ENCODE measurements around the gene SAMM50.

Gene SAMM50

DNA sequence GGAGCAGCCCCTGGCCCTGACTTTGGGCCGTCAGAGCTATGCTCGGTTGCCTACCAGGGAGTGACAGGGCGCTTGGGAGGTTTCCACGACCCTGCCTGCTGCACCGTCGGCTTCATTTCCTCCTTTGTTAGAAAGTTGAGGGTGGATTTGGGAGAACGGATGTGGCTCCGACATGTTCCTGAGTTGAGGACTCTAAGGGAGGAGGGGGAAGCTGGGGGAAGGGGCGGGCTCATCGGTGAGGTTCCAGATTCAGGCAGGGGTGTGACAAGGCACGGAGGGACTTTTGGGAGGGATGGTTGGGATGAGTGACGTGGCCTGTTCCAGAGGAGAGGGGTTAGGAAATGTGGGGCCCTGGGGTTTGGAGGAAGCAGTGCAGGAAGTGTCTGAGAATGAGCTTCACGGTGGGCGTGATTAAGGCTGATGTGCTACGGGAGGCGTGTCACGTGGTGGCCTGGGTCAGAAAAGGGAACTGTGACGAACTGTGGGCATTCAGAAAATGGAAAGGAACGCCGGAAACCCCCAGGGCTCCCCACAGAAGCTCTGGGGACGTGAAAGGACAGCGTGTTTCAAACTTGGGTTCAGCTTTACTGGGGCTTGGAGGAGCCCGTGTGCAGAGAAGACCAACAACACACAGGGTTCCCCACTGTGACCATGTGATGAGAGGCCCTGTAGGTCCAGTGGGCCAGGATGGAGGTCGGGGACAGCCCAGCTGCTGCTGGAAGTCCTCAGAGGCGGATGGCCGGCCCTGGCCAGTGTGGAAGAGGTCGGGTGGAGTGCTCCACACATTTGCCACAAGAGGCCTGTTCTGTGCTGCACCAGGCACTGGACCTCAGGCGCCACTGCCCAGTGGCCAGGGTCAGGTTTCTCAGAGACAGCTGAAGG, 71.6 kb downstream of the SAMM50 start:
- peak; percentile 42 to 70 for DNase-seq (ENCODE audit: low read depth in 2 of 2, low spot score in 1 of 2)

DNA sequence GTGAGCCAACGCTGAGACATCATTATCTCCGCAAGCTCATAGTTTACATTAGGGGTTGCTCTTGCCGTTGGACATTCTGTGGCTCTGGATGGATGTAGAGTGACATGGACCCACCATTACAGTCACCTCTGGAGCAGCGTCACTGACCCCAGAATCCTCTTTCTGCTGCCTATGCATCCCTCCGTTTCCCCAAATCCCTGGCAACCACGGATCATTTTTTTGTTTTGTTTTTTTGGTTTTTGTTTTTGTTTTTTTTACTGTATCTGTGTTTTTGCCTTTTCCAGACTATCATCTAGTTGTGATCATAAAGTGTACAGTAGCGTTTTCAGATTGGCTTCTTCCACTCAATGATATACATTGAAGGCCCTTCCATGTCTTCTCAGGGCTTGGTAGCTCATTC, 72.8 kb downstream of the SAMM50 start:
- no peak for DNase-seq (ENCODE audit: low read depth in 2 of 2, low spot score in 1 of 2)

DNA sequence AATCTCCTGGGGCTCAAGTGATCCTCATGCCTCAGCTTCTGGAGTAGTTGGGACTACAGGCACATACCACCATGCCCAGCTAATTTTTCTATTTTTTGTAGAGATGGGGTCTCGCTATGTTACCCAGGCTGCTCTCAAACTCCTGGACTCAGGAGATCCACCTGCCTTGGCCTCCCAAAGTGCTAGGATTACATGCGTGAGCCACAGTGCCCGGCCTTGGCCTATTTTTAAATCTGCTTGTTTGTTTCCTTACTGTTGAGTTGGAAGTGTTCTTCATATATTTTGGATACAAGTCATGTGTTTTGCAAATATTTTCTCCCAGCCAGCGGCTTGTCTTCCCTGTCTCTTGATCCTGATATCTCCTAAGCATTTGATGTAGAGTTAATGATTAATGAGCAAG, 73.8 kb downstream of the SAMM50 start:
- DNase-seq (ENCODE audit: low read depth in 2 of 2, low spot score in 1 of 2): no peak

- no peak for DNase-seq (ENCODE audit: low read depth in 2 of 2, low spot score in 1 of 2)
Measured at GRCh38 chr22:44030051-44030701, 74.9 kb downstream of the SAMM50 start.

- no peak for DNase-seq (ENCODE audit: low read depth in 2 of 2, low spot score in 1 of 2)
Measured at GRCh38 chr22:44030702-44031082, 75.5 kb downstream of the SAMM50 start.

GRCh38 chr22:44031158-44031952, 76.1 kb downstream of the SAMM50 start:
- no peak for DNase-seq (ENCODE audit: low read depth in 2 of 2, low spot score in 1 of 2)

DNA sequence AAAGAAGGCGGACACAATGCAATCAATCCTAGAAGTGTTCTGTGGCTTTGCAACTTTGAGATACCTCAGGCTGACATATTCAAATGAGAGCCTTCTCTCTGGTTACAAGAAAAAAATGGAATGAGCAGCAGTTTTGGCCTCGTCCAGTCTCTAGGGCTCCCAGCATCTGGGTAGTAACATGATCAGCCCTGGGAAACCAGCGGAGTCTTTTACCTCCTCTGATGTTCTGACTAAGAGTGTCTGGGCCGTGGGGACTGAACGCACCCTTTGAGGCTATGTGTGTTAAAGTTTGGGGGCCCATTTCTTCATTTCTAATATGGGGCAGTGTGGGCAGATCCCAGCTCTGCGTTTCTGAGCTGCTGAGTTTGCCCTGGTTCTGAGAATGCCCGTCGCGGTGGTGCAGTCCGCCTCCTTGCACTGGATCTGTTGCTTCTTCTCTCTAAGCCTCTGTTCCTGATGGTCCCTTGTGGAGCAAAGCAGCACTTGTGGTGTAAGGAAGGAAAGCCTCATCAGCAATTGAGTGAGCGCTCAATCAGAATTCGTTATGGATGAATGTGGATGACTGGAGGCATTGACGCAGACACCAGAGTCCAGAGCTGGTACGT, 77.0 kb downstream of the SAMM50 start:
- DNase-seq (ENCODE audit: low read depth in 2 of 2, low spot score in 1 of 2): no peak

GRCh38 chr22:44033287-44033686, 78.0 kb downstream of the SAMM50 start:
- no peak for DNase-seq (ENCODE audit: low read depth in 2 of 2, low spot score in 1 of 2)

DNA sequence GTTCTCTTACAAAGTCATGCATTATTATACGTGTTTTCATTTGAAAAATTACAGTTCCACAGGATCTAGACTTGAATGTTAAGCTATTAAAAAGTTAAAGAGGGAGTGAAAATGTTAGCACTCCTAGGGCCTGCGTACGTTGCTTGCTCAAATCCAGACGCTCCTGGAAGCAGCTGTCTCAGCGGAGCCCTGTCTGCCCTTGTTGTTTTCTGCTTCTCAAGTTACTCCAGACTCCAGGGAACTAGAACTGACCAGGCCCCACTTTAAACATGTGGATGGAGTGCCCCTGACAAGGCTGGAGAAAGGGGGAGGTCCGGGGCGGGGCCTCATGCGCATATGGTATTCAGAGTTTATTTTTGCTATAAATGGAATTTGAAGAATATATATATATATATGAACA, 78.5 kb downstream of the SAMM50 start:
- no peak for DNase-seq (ENCODE audit: low read depth in 2 of 2, low spot score in 1 of 2)

GRCh38 chr22:44037519-44038375, 82.5 kb downstream of the SAMM50 start:
- no peak for DNase-seq (ENCODE audit: low read depth in 2 of 2, low spot score in 1 of 2)

DNA sequence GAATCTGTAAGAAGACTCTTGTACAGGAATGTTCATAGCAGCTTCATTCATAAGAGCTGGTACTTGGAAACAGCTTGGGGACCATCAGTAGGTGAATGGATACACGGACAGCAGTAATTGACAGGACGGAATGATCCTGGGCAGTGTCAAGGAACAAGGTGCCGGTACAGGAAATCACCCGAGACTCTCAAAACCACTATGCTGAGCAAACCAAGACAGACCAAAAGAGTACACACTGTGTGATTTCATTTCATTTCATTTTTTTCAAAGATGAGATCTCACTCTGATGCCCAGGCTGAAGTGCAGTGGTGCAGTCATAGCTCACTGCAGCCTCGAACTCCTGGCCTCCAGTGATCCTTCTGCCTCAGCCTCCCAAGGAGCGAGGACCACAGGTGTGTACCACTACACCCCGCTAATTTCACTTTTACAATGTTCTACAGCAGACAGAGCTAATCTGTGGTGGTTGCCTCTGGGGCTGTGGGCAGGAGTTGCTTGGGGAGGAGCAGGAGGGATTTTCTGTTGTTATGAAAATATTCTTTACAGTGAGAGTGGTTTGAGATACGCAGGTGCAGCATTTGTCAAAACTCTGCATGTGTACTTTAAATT, 84.4 kb downstream of the SAMM50 start:
- DNase-seq (ENCODE audit: low read depth in 2 of 2, low spot score in 1 of 2): no peak

DNA sequence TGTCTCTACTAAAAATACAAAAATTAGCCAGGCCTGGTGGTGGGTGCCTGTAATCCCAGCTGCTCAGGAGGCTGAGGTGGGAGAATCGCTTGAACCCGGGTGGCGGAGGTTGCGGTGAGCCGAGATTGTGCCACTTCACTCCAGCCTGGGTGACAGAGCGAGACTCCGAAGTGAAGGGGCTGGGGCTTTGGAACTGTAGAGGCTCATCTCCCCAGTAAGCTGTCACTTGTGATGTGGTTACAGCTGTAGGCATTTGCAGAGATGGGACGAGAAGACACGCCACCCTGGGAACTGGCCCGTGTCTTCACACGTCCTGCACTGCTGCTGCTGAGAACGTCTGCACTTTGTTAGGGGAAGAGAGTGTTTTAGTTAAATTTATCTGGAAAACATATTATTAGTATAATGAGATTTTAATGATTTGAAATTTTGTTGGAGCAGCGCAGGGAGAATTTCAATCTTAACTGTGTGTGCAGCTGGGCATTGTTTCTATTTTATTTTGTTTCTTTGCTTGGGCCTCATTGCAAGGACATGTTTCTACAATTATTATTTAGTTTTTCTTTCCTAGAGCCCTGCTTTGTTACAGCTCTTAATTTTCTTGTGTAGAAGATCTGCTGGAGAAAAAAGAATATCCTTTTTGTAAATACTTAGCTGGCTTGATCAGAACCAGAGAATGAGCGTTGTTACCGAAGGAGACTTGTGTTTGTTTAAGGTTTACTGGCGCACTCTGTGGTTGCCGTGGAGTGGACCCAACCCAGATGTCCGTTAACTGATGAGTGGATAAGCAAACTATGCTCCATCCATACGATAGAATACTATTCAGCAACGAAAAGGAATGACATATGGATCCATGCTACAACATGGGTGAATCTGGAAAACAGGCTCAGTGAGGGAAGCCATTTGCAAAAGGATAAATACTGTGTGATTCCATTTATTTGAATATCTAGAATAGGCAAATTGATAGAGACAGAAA, 87.3 kb downstream of the SAMM50 start:
- no peak for DNase-seq (ENCODE audit: low read depth in 2 of 2, low spot score in 1 of 2)

DNA sequence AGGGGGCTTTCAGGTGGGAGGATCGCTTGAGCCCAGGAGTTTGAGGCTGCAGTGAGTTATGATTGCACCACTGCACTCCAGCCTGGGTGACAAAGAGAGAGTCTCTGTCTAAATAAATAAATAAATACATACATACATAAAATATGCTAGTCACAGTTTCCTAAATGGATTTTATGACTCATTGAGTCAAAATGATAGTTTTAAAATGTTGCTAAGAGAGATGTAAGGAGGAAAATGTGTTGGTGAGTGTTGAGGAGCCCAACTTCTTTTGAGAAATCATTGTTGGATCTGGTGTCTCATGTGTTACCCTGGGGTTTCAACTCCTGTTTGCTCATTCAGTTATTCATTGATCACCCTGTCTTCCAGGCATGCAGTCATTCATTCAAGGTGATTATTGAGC, 89.9 kb downstream of the SAMM50 start:
- no peak for DNase-seq (ENCODE audit: low read depth in 2 of 2, low spot score in 1 of 2)
